Activated CD4-positive, alpha-beta T cell treated with anti-CD3 and anti-CD28 coated beads, Interleukin-2, Interleukin-4, amounts not matched to agents 100 ng/mL and 50 ng/mL, durations not matched to agents 16 hours and 8 hours (primary cell): ENCODE measurements around the gene FOXL1.

Source experiments
- DNase-seq: peaks from one replicate; pipeline ENCODE4 v3.0.0-alpha.2; 2020; ENCODE audit warnings: low spot score

Gene FOXL1

DNA sequence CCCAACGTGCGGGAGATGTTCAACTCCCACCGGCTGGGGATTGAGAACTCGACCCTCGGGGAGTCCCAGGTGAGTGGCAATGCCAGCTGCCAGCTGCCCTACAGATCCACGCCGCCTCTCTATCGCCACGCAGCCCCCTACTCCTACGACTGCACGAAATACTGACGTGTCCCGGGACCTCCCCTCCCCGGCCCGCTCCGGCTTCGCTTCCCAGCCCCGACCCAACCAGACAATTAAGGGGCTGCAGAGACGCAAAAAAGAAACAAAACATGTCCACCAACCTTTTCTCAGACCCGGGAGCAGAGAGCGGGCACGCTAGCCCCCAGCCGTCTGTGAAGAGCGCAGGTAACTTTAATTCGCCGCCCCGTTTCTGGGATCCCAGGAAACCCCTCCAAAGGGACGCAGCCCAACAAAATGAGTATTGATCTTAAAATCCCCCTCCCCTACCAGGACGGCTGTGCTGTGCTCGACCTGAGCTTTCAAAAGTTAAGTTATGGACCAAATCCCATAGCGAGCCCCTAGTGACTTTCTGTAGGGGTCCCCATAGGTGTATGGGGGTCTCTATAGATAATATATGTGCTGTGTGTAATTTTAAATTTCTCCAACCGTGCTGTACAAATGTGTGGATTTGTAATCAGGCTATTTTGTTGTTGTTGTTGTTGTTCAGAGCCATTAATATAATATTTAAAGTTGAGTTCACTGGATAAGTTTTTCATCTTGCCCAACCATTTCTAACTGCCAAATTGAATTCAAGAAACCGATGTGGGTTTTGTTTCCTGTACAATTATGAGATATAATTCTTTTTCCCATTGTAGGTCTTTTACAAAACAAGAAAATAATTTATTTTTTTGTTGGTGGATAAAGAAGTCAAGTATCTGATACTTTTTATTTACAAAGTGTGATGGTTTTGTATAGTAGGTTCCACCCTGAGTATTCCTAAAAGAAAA is 9.4 kb upstream of the FOXL1 start:
- no peak for DNase-seq

GRCh38 chr16:86569701-86570447 is 8.5 kb upstream of the FOXL1 start:
- no peak for DNase-seq

GRCh38 chr16:86570558-86571529 is 7.5 kb upstream of the FOXL1 start:
- DNase-seq, result no peak

DNA sequence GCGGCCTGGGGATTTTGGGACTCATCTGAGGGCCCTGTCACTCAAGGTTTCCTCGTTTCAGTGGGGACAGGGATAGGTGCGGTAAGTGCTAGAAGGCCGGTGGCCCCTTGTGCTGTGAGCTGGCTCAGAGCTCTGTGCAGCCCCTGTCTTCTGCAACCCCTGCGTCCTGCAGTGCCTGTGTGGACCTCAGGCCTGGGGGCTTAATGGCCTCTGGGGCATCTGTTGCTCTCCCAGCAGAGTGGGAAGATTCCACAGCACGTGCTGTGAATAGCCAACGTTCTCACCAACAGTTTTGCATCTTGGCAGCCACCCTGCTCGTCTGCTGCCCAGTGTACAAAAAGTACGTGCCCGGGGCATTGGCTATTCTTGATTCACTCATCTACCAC is 6.8 kb upstream of the FOXL1 start:
- no peak for DNase-seq

DNA sequence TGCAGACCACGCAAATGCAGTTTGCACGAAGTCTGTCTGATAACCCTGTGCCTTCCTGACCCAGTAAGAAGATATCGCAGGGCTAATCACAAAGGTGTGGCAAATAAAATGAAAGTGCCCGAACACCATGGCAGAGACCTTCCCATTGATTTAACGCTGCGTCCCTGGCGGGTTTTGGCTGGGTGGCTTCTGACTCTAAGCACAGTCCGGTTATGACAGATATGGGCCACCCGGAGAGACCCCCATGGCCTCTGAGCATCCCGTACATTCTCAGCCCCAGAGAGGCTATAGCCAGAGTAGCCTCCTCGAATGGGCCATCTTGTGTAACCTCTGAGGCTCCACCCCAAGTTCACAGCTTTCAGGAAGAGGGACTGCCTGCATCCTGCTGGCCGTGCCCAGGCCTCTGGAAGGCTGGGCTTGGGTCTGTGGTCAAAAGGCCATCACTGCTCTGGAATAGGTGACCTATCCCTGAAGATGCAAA is 6.3 kb upstream of the FOXL1 start:
- no peak for DNase-seq

GRCh38 chr16:86572606-86573005 is 5.7 kb upstream of the FOXL1 start:
- no peak for DNase-seq

- no peak for DNase-seq
Observed at GRCh38 chr16:86573215-86573614, 5.1 kb upstream of the FOXL1 start.

GRCh38 chr16:86573646-86574508 is 4.5 kb upstream of the FOXL1 start:
- DNase-seq, result no peak

GRCh38 chr16:86574646-86575045 is 3.7 kb upstream of the FOXL1 start:
- DNase-seq, result no peak

GRCh38 chr16:86575095-86575685 is 3.2 kb upstream of the FOXL1 start:
- DNase-seq, result no peak

- DNase-seq, result peak; percentile 36
Observed at GRCh38 chr16:86575754-86576557, 2.4 kb upstream of the FOXL1 start.

GRCh38 chr16:86576591-86577313 is 1.6 kb upstream of the FOXL1 start:
- DNase-seq, result no peak

DNA sequence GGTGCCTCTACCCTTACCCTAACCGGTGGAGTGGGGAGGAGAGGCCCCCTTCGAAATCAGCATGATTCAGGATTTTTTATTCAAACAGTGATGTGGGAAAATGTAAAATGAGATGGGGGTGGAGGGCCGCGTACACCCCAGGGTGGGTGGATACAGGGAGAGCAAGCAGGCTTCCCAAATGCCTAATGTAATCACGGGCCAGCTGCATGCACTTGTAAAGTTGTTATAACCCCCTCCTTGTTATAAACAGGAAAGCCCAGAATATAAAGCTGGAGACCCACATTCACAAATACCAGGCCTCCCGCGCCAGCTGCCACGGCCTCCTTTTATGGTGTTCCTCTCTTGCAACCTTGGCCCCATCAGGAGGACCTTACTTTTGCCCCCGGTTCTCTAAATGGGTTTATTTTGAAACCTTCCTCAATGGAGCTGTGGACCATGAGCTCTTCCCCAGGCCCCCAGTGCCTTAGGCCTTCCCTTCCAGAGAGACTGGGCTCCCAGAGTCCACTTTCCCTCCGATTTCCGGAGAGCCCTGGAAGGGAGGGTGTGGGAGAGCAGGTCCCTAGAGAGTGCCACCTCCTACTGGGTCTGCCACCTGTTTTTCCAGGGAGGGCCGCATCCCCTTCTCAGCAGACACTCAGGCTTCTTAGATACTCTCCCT is 906 bp upstream of the FOXL1 start:
- no peak for DNase-seq

- DNase-seq, result no peak
Observed at GRCh38 chr16:86578611-86579267, 390 bp downstream of the FOXL1 start.

DNA sequence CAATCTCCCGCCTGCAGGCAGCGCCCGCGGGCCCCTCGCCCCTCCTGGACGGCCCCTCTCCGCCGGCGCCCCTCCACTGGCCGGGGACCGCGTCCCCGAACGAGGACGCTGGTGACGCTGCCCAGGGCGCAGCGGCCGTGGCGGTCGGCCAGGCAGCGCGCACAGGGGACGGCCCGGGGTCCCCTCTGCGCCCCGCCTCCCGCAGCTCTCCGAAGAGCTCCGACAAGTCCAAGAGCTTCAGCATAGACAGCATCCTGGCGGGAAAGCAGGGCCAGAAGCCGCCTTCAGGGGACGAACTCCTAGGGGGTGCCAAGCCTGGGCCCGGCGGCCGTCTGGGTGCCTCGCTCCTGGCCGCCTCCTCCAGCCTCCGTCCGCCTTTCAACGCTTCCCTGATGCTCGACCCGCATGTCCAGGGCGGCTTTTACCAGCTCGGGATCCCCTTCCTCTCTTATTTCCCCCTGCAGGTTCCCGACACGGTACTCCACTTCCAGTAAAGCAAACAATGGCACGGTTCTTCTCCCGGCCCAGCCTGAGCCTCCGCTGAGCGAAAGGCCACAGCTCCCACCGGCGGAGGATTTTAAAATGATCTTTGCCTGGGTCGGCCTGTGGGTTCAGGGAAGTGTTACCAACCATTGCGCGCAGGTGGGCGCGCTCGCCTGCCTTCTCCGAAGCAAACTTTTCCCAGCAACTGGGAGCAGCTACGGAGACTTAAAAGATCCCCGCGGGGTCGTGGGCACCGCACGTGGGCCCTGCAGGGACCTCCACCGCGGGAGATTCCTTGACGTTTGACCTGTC is 1.1 kb downstream of the FOXL1 start:
- DNase-seq, result no peak

DNA sequence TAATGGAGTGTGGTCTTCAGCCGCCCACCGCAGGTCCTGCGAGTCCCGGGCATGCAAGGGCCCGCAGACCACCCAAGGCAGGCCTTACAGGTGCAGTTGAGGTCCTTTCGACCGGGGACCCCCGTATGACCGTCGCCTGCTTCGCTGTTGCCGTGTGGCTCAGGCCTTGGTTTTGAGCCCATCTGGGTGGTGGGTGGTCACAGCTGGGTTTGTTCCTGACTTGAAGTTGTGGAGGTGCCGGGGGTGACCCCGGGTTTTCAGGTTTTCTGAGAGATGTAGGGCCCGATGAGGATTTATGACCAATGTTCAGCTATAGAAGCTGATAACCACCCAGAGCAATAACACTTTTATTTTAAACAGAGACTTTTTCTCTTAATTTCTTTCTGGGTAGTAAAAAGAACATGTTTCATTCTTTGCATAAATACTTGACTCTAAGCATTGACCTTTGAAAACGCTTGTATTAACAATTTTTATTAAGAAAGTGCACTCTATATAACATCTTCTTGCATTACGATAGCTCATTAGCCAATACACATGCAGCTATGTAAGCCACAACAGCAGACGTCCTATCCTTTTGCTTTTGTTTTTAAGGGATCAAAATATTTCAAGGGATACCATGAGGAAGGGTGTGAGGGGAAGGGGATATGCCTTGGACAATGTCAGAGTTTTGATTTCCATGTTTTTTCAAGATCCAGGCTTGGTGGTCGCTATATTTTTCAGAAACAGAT is 1.9 kb downstream of the FOXL1 start:
- DNase-seq, result no peak
